ENCODE measurements around the gene PRIMA1. TPM values are rescaled to one million over a fixed set of nuclear protein-coding genes. Genes with fewer than 3 reads are reported as not detected.

The PRIMA1 gene
- total RNA-seq, 1 donor from 2014 or later = 7.9 TPM

DNA sequence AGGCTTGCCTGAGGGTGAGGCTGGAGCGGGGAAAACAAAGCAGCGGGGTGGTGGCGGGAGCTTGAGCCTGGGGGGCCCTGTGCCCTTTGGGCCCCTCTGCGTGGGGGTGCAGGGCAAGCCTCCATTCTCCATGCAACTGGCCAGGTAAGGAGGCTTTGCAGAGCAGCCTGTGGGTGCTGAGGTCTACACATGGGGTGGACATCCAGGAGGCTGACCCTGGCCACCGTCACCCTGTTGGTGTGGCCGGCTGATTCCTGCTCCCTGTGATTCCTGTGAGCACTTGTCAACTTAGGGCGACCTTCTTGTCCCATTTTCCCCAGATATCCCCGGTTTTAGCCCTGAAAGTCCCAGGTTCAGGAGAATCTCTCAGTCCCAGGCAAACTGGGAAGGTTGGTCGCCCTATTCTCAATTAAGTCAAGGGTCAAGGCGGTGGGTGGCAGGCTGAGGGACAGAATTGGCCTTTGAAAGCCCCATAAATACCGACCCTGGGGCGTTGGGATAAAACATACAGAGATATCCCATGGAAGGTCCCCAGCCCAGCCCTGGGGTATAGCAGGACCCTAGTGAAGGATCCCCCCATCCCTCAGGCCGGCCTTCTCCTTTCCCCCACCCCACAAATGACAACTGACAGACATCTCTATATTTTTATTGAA, 70.5 kb downstream of the PRIMA1 start:
- no peak for ATAC-seq
- no peak for DNase-seq
- intact Hi-C loops (cut with micrococcal nuclease) = no loop called here

DNA sequence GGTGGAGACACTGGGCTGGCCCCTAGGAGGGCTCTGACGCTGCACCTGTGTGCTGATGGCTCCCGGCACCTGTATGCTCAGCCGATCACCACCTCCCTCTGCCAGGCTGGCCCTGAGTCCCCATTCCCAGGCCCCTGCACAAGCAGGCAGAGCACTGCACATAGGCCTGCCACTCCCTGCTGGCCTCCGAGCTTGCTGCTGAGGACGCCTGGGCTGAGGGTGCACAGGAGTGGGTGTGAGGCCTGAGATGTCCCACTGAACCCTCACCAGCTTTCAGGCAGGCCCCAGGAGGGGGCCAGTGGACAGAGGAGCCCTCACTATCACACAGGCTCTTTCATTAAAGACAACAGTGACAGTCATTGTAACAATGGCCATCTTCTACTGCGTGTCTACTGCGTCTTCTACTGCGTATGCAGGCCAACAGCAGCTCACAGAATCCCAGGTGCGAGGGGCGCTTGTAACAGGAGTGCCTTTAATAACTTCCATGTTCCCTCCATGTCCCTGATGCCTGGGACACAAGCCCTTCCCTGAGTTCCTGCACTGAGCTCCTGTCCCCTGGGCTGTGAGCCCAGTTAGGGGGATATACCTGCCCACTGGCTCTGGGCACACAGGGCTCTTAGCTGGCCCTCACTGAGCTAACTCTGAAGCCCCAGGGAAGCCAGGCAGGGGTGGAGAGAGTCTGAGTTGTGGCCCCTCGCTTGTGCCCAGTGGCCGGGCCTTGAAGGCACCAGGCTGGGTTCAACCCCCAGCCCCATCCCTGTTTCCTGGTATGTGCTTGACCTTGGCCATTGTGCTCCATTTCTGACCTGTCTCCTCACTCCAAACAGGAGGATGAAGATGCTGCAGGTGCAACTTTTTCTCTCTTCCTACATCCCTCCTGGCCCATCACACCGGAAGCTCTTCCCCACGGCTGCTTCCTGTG, 71.3 kb downstream of the PRIMA1 start:
- intact Hi-C loops (cut with micrococcal nuclease) = no loop called here
- ATAC-seq (no peak), DNase-seq (no peak)

DNA sequence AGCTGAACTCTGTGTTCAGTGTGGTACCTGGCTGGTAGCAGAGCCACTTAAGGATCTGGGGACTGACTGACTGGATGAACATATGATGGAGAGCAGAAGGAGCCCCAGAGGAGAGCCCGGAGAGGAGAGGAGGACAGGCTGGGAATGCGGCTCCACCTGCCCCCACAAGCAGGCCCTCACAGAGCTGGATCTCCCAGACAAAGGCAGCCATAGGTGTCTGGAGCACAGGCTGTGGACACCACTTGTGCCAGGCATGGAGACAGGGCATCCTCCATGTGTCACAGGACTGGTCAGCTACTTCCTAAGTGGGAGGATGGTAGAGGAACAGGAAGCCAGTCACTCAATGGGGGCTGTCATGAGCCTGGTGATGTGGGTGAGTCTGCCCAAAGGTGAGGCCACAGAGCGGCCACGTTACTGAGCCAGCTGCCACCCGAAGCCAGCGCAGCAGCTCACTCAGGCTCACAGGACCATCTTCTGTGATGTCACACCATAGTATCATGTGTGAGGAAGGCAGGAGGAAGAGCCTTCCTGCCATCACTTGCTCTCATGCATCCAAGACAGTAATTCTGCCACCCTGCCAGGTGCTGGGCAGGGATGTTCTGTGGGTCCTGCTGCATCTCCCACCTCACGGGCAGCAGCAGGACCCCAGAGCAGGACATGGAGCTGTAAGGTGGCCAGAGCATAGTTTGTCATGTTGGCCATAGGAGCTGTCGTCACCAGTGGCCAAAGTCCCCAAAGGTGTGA, 72.1 kb downstream of the PRIMA1 start:
- intact Hi-C loops (cut with micrococcal nuclease) = no loop called here
- DNase-seq = no peak
- no peak for ATAC-seq

DNA sequence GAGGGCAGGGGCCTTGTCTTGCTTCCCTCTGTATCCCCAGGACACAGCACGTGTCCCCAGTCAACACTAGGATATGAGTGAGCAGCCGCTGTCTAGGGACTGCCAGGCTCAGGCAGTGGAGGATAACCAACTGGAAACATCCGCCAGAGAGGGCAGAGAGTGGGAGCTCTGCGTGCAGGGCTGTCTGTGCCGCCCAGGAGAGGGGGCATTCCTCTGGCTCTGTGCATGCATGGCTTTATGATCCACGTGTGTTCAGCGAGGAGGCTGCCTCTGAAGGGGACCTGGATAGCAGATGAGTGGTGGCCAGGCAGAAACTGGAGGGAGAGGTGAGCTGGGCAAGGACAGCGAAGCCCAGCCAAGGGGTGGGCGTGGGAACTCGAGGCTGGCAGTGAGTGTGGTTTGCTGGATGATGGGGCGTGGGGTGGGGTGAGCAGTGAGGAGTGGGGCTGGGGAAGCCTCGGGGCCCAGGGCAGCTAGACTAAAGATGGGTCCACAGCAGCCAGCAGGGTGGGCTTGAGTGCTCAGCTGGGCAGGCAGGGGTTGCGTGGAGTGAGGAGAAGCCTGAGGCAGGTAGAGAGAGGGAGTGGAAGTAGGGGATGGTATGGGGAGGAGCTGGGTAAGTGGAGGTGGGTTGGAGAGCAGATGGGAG, 72.9 kb downstream of the PRIMA1 start:
- DNase-seq (no peak), ATAC-seq (no peak)
- intact Hi-C loops (cut with micrococcal nuclease) = no loop called here

DNA sequence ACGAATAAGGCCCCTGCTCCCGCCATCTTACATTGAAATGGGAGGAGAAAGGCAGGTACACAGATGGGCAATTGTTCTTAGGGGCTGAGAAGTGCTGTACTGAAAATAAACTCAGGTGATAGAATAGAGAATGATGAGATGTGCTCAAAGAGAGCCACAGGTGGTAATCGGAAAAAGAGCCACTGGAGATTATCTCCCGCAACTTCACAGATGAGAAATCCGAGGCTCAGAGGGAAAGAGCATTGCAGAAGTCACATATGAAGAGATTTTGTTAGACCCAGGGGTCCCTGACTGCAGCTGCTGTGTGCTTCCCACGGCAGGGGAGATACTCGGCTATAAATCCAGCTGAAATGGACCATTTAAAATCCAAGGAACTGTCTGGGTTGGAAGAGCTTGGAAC, 73.7 kb downstream of the PRIMA1 start:
- ATAC-seq (no peak), DNase-seq (no peak)
- intact Hi-C loops (cut with micrococcal nuclease) = no loop called here

DNA sequence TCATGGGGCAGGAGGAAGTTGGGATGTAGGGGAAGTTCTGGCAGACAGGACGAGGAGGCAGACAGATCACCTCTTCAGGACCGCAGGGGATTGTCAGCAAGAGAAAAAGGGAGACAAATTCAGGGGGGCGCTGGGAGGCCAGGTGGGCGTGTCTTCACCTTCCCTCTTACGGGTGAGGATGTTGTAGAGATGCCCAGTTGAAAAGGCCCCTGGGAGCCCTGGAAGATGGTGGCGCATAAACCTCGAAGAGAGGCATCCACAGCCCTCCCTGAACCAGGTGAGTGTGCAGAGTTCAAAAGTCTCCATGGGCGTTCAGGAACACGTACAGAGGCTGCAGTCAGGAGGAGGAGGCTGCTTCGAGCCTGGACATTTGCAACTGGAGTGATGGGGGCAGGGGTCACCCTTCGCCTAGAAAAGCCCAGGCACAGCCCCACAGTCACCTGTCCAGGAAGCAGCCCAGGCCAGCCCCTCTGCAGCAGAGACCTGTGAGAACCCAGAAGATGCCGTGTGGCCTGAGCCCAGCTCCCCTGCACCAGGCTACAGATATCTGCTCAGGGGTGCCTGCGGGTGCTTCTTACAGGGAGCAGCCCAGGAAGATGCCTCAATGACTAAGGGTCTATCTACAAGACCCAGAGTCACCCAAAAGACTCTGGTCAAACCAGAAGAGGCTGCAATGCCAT, 74.4 kb downstream of the PRIMA1 start:
- no peak for DNase-seq
- intact Hi-C loops (cut with micrococcal nuclease) = no loop called here
- ATAC-seq = no peak

DNA sequence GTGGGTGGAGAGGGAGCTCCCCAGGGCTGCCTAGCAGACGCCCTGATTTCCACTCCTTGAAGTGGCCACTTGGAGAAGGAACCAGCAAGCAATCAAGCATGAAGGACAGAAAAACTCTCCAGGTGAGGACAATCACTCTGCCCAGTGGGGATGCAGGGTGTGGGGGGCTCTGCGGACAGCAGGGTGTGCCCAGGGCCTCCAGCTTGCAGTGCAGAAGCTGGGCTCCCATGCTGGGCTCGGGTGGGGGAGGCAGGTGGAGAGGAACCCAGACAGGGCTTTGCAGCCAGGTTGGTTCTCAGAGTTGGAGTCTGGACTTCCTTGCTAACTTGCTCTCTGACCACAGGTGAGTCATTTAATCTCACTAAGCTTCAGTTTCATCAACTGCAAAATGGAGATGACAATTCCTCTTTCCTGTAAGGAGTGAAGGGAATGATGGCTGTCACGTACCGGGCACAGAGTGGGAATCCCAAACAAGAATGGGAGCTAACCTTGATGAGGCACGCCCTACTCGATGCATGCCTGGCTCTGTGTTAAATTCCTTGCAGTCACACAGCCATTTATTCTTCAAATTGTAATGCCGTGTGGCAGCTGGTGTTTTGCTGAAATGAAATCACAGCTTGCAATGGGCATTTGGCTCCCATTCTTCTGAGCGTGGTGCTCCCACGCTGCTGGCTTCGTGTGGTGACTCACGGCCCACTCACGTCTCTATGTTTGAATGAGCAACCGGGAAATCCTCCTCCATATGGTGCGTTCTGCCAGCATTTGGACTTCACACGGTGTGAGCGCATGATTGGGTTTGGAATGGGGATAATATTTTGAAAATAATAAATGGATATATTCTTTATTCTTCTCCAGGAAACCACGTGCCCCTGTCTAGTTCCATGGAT, 75.2 kb downstream of the PRIMA1 start:
- no peak for DNase-seq
- intact Hi-C loops (cut with micrococcal nuclease) = no loop called here
- no peak for ATAC-seq

DNA sequence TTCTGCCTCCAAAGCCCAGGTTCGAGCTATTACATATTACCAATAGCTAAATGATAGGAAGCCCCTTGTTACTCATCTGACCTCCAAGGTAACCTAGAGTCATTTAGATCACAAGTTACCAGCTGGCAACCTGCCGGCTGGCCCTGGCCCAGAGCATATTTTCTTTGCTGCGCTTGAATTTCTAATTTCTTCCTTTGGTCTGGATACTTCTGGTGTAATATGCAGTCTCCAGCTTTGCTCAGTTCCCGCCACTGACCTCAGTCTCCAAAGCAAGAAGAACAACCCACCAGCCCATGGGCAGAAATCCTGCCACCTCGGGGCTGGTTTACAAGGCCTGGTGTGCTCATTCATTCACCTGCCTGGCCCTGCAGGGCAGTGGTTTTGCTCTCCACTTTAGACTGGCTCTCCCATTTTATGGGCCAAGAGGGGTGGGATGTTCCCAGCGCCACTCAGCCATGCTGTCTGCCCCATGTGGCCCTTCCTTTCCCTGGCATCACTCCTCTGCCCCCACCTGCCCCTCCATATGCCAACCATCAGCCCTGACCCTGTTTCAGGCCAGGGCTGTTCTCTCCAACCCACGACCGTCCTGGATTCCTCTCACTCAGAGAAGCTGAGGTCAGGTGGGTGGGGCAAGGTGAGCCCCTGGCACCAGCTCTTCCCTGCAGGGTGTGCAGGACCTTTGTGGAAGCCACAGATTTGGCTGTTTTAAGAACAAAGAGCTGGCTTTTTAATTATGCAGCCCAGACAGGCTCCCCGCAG, 76.0 kb downstream of the PRIMA1 start:
- ATAC-seq = no peak
- DNase-seq = no peak
- intact Hi-C loops (cut with micrococcal nuclease) = no loop called here

DNA sequence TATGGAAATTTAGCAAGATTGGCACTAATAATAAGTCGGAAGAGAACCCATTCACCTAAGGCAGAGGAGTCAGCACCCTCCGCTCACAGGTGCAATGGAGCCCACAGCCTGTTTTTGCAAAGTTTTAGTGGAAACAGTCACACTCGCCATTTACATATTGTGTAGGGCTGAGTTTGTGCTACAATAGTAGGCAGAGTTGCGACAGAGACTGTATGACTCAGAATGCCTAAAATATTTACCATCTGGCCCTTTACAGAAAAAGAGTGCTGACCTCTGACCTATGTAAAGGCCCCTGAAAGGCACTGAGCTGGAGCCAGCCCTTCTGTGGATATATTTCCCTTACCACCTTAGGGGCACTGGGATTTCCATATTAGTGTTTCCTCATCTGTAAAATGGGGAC, 79.0 kb downstream of the PRIMA1 start:
- intact Hi-C loops (cut with micrococcal nuclease) = no loop called here
- DNase-seq (no peak), ATAC-seq (no peak)

DNA sequence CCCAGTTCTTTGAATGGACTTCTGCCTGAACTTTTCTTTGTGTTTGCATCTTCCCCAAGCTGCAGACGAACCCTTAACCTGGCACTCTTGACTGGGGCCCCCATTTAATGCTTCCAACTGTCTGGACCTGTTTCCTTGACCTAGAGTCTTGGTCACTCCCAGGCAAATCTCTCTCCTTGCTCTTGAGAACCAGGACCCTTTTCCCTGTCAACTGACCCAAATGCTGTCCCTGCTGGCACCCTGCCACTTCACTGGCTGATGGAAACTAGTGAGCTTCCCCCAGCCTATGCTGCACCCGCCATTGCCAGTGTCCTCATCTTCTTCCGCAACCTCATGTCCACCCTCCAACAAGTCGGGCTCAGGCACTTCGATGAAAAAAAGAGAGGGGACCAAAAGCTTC, 79.5 kb downstream of the PRIMA1 start:
- intact Hi-C loops (cut with micrococcal nuclease) = no loop called here
- DNase-seq = no peak
- ATAC-seq = no peak

DNA sequence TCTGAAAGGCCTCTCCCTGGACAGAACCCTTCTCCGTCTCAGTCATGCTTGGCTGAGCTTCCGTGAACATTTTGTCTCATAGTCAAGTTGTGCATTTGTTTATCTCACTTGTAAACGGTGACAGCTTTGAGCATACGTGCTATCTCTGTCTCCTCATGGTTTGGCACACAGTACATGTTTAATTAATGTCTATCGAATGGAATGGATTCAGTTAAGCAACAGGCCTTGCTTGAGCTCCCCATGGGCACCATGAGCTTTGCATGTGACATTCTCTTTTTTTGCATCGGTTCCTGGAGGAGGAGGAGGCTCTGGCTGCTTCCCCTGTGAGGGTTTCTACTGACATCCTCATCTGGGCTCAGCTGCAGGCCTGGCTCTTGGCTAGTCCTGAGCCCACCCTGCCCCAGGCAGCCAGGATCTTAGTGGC, 80.0 kb downstream of the PRIMA1 start:
- intact Hi-C loops (cut with micrococcal nuclease) = no loop called here
- DNase-seq (no peak), ATAC-seq (peak; percentile 92)

DNA sequence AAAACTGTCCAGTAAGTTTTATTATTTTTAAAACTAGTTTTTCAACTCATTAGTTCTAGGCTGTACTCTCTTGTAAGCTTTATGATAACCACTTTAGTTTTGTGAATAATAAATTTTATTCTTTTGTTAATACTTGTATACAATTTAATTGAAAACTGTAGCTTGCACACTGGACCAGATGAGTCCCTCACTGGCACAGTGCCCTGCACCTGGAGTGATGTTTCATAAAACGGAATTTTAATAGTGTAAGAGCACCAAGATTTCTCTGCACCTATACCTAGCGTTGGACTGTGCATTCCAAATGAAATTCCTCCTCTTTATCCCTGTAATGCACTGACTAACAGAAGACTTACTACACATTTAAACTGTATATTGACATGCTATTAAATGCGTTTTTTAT, 80.8 kb downstream of the PRIMA1 start:
- DNase-seq = no peak
- intact Hi-C loops (cut with micrococcal nuclease) = no loop called here
- ATAC-seq = no peak

DNA sequence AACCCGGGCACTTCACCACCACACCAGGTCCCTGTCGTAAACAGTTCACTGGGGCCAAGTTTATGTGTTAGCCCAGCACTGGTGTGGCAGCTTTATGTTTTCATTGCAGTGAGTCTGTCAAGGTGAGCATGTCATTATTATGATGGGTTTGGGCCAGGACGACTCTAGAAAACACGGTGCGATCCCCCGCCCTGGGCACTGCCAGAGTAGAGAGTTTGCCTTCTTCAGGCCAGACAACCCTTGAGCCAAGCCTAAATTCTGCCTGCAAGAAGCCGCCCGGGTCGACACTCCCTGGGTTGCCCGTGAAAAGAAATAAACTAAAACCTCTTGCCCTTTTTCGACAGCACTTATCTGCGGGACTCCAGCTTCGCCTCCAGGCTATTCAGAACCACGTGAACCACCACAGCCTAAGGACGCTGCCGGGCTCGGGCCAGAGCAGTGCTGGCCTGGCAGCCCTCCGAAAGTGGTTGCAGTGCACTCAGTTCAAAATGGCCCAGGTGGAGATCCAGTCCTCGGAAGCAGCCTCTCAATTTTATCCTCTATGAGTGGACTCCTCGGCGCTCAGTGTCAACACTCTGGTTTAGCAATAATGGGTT, 81.8 kb downstream of the PRIMA1 start:
- DNase-seq = no peak
- intact Hi-C loops (cut with micrococcal nuclease) = no loop called here
- ATAC-seq = no peak

DNA sequence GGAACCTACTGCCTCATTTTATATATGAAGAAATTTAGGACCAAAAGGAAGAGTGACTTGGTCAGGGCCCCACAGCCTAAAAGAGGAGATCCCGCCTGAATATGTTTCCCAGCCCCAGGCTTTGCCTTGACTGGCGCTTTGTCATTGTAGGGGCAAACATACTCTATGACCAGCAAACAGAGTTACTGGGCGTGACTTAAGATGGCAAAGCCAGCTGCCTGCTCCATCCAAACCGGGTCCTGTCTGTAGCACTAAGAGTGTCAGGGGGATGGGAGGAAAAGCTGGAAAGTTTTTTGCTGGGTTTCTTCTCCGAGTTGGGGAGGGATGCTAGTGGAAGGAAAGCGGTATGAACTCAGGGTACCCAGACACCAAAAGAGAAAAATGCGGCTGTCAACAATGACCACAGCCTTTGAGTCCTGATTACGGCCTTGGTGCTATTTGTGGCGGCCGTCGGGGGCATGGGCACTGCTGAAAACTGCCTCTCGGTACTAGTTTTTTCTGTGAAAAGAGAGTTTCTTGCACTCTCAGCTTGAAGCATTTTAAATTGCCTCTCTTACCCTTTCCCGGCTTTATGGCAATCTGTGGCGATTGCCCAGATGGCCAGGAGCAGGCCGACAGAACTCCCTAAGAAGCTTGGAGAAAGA, 82.7 kb downstream of the PRIMA1 start:
- intact Hi-C loops (cut with micrococcal nuclease) = no loop called here
- no peak for ATAC-seq
- no peak for DNase-seq

DNA sequence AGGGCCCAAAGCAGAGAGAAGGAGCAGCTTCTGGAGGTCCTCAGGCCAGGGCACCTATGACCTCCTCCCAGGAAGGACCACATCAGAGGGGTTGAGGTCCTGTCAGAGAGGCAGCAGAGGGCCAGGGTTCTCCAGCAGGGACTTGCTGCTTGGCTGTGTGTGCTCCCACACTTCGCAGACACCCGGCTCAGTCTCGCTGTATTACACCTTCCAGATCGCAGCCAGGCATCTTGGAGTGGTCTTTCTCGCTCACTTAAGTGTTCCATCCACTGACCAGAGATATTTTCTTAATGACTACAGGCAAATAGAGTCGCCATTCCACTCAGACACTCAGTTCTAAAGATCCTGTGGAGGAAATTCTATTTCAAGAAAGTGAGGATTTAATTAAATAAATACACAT, 84.3 kb downstream of the PRIMA1 start:
- DNase-seq (no peak), ATAC-seq (no peak)
- intact Hi-C loops (cut with micrococcal nuclease) = no loop called here

DNA sequence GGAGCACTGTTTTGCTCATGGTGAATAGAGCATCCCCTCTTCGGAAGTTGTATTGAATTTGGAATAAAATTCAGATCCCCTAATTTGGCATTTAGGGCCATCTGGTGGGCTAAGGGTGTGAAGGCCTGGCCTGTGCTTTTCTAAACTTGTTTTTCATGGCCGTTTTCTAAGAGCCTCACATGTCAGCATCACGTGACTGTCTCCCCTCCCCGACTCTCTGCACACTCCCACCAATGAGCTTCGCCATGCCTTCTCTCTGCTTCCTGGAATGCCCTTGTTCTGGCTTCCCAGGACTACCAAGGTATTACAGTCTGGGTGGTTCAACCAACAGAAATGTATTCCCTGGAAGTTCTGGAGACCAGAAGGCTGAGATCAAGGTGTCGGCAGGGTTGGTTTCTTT, 85.3 kb downstream of the PRIMA1 start:
- DNase-seq = no peak
- intact Hi-C loops (cut with micrococcal nuclease) = no loop called here
- no peak for ATAC-seq

DNA sequence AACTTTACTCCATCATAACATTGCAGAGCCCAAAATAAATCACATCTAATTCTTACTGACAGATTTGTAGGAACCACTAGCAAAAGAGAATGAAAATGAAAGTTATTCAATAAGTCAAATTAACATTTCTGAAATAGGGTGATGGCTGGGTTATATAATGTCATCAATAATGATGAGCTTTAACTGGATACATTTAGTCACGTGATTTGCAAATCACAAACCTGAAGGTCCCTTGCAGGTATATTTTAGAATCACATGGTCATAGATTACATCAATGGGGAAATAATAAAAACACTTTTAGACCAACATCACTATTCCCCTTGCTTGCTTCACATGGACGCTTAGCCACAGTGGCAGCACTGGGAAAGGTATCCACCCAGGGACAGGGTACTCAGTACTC, 86.7 kb downstream of the PRIMA1 start:
- ATAC-seq (no peak), DNase-seq (no peak)
- intact Hi-C loops (cut with micrococcal nuclease) = no loop called here

Measured in left ventricle myocardium superior (tissue), 1 donor.